Measurements from ENCODE around the gene RBMS3.

GRCh38 chr3:29552051-29552450 lies 271.2 kb downstream of the RBMS3 start:
- TF ChIP-seq CTCF (conservative IDR thresholded peaks at IDR 0.05 in 1 of 2, IDR thresholded peaks at IDR 0.05 in 1 of 2; ENCODE audit: low read depth in 1 of 2, low read length in 2 of 2), result no peak
- no peak for TF ChIP-seq EZH2 (IDR thresholded peaks at IDR 0.05; ENCODE audit: low read length, missing control alignments)
